Endothelial cell of umbilical vein (primary cell): ENCODE data around the gene FGF12. TPM values are rescaled to one million over a fixed set of nuclear protein-coding genes. Genes with fewer than 3 reads are reported as not detected.

ENCODE experiments used
- BruUV-seq: library from RNA; stranded (reverse); fragments of 400-500 nt; replicated peaks from 2 replicates; lab custom pipeline; 2021; lab: Mats Ljungman, UMichigan
- CTCF ChIA-PET: fragments of 300-600, 350-600 bp; sonication (Branson Sonifier 250); formaldehyde crosslinking; loops from one replicate; lab custom pipeline; 2021; ENCODE audit warnings: antibody characterized with exemption, inconsistent platforms; lab: Charles Lee
- POLR2A ChIA-PET: fragments of 300-600, 350-600 bp; sonication (Branson Sonifier 250); formaldehyde crosslinking; loops from one replicate; lab custom pipeline; 2021; ENCODE audit warnings: antibody characterized with exemption, inconsistent platforms; lab: Charles Lee
- DNase-seq: peaks from one replicate; pipeline ENCODE4 v3.0.0-alpha.2; 2011; ENCODE audit warnings: low read depth, low spot score
- FAIRE-seq: peaks from 2 replicates; lab custom pipeline; 2011; peaks lifted over from hg19 to GRCh38; lab: Jason Lieb, UNC
- H2AFZ ChIP-seq: 2 replicates; pipeline ENCODE4 v1.6.0; 2012; ENCODE audit warnings: low read depth, low read length, control low read depth, inconsistent platforms
- H3K27ac ChIP-seq: 2 replicates; pipeline ENCODE4 v1.5.1; 2011; ENCODE audit warnings: low read depth, mild to moderate bottlenecking, control low read depth, low read length, moderate library complexity; ENCODE audit not compliant: insufficient read depth
- H3K27me3 ChIP-seq, 2 experiments: 2 replicates each; pipeline versions ENCODE4 v1.6.0 to v1.6.1; 2011; ENCODE audit warnings: low read length in 2 of 2, mixed read lengths in 1 of 2; ENCODE audit not compliant: control insufficient read depth in 2 of 2, insufficient read depth in 2 of 2
- H3K36me3 ChIP-seq, 2 experiments: 2 replicates in 1 of 2; 3 replicates in 1 of 2; pipeline ENCODE4 v1.5.1; 2011; ENCODE audit warnings: low read length in 2 of 2, mild to moderate bottlenecking in 1 of 2, moderate library complexity in 1 of 2; ENCODE audit not compliant: control insufficient read depth in 2 of 2, insufficient read depth in 2 of 2; ENCODE audit errors: extremely low read depth in 1 of 2
- H3K4me1 ChIP-seq: 3 replicates; pipeline ENCODE4 v1.5.1; 2011; ENCODE audit warnings: mild to moderate bottlenecking, low read length; ENCODE audit not compliant: control insufficient read depth, insufficient read depth; ENCODE audit errors: extremely low read depth
- H3K4me2 ChIP-seq: 2 replicates; pipeline ENCODE4 v1.6.1; 2011; ENCODE audit warnings: low read length, control low read depth, mixed read lengths; ENCODE audit not compliant: insufficient read depth
- H3K4me3 ChIP-seq, 3 experiments: fragments of 200-600 bp in 1 of 3; sonication (generic), shearing (Covaris generic) in 1 of 3; replicated peaks in 1 of 3; 2 replicates each; pipeline ENCODE4 v1.5.1; 2011 to 2016; ENCODE audit warnings: control low read depth in 3 of 3, low read length in 3 of 3, mild to moderate bottlenecking in 2 of 3, inconsistent platforms in 1 of 3, low read depth in 1 of 3, moderate library complexity in 1 of 3; ENCODE audit not compliant: insufficient read depth in 1 of 3
- H3K79me2 ChIP-seq: 2 replicates; pipeline ENCODE4 v1.6.0; 2012; ENCODE audit warnings: low read length, inconsistent platforms; ENCODE audit not compliant: control insufficient read depth, insufficient read depth
- H3K9ac ChIP-seq: replicated peaks from 2 replicates; pipeline ENCODE3; 2011; ENCODE audit warnings: low read length, control low read depth; ENCODE audit not compliant: insufficient read depth; ENCODE audit errors: extremely low read depth
- H3K9me1 ChIP-seq: replicated peaks from 3 replicates; pipeline ENCODE4 v1.6.0; 2011; ENCODE audit warnings: mild to moderate bottlenecking, low read length; ENCODE audit not compliant: control insufficient read depth, insufficient read depth; ENCODE audit errors: extremely low read depth
- H3K9me3 ChIP-seq: replicated peaks from 2 replicates; pipeline ENCODE4 v1.5.1; 2012; ENCODE audit warnings: low read length, inconsistent platforms; ENCODE audit not compliant: control insufficient read depth, insufficient read depth
- H4K20me1 ChIP-seq: replicated peaks from 2 replicates; pipeline ENCODE3; 2011; ENCODE audit warnings: mild to moderate bottlenecking, low read length; ENCODE audit not compliant: control insufficient read depth, insufficient read depth; ENCODE audit errors: extremely low read depth
- FOS ChIP-seq: IDR thresholded peaks from 2 replicates; pipeline ENCODE4 v1.6.1; 2011; ENCODE audit warnings: mild to moderate bottlenecking, low read length, moderate library complexity, borderline replicate concordance; ENCODE audit not compliant: insufficient read depth
- GATA2 ChIP-seq: IDR thresholded peaks from 2 replicates; pipeline ENCODE4 v1.7.0; 2011; ENCODE audit warnings: low read depth, mild to moderate bottlenecking, moderate library complexity, mixed read lengths, low read length; ENCODE audit not compliant: insufficient read length, insufficient read depth
- JUN ChIP-seq: IDR thresholded peaks from 2 replicates; pipeline ENCODE4 v1.6.1; 2011; ENCODE audit warnings: borderline replicate concordance, low read depth; ENCODE audit not compliant: insufficient read length, insufficient read depth
- POLR2AphosphoS5 ChIP-seq: IDR thresholded peaks from 2 replicates; pipeline ENCODE4 v1.6.1; 2012; ENCODE audit warnings: low read depth, mild to moderate bottlenecking, control low read depth, low read length, moderate library complexity; ENCODE audit not compliant: insufficient read depth
- dilution Hi-C: fragments of 300-500 bp; cut with MboI; formaldehyde crosslinking; loops from one replicate; pipeline ENCODE4 v1.15.0; 2019; ENCODE audit warnings: low sequenced_read_pairs; ENCODE audit not compliant: extremely low pct_ligation_motif_present
- intact Hi-C: fragments of 100-400 bp; cut with micrococcal nuclease; formaldehyde crosslinking; loops from one replicate; pipeline ENCODE4 v1.10.0; 2022
- polyA plus RNA-seq, 4 experiments: library from polyadenylated mRNA; depleted of rRNA in 3 of 4; stranded (reverse) in 3 of 4; unstranded in 1 of 4; fragments of >200 nt; gene quantifications; 2 replicates each; pipeline versions ENCODE4 v1.2.1 to v1.2.3, GENCODE V29; 2011 to 2012; ENCODE audit warnings: missing spikeins in 1 of 4
- total RNA-seq: library from RNA; stranded (reverse); gene quantifications from 2 replicates; pipeline ENCODE4 v1.2.3, GENCODE V29; 2021
- TF ChIP-seq, protein P1 (sequence below), 2 donors: IDR thresholded peaks; 1 replicate in 1 of 2; 2 replicates in 1 of 2; pipeline ENCODE4 v1.5.1; 2011; ENCODE audit warnings: low read length in 2 of 2, mild to moderate bottlenecking in 2 of 2, moderate library complexity in 2 of 2, control low read depth in 1 of 2, inconsistent platforms in 1 of 2, low read depth in 1 of 2; ENCODE audit not compliant: insufficient read depth in 1 of 2; ENCODE audit errors: extremely low read depth in 1 of 2
- TF ChIP-seq, protein P2 (sequence below): IDR thresholded peaks from 2 replicates; pipeline ENCODE4 v1.6.1; 2011; ENCODE audit not compliant: insufficient read depth, insufficient read length

FGF12 gene
- total and polyA plus RNA-seq, 2 donors (not counting 3 experiments of a cell fraction or from before 2014, with no cell fraction given): 0.72 to 2.5 TPM

DNA sequence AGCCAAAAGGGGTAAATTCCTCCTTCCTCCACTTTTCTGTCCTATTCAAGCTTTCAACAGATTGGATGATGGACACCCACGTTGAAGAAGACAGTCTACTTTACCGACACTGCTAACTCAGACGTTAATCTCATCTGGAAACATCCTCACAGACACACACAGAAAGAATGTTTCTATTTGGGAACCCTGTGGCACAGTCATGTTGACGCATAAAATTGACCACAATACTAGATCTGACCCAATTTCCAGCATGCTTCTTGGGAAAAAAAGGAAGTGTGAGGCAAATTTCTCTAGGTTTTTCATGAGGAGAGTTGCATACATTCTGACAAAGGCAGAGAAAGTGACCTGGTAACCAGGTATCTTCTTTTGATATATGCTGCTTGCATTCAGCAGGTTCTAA lies 594.1 kb downstream of the FGF12 start:
- Histone ChIP-seq H3K27ac (no peak overlapping the region), H3K79me2 (no peaks in the 10 kb centered on the region), H3K9me1 (no peaks in the 10 kb centered on the region), H3K4me1 (no peaks in the 10 kb centered on the region), H3K4me2 (no peak overlapping the region), H2AFZ (no peak overlapping the region), H3K36me3 (no peaks in the 10 kb centered on the region), H3K27me3 (no peaks in the 10 kb centered on the region), H3K9me3 (no peaks in the 10 kb centered on the region), H3K9ac (no peak overlapping the region), H4K20me1 (no peaks in the 10 kb centered on the region), H3K4me3 (no peak overlapping the region)
- no TSS peak for BruUV-seq
- dilution Hi-C loops (no loop called here), intact Hi-C loops (no loop called here)
- ChIA-PET CTCF (interaction anchor here (1.2 to 4.5 kb wide), 4 partner anchors 10 to 310 kb away, joined by 3 to 64 read pairs (median 30); no protein-coding TSS in a partner anchor), POLR2A (no interaction called here)
- TF ChIP-seq, protein P1, sequence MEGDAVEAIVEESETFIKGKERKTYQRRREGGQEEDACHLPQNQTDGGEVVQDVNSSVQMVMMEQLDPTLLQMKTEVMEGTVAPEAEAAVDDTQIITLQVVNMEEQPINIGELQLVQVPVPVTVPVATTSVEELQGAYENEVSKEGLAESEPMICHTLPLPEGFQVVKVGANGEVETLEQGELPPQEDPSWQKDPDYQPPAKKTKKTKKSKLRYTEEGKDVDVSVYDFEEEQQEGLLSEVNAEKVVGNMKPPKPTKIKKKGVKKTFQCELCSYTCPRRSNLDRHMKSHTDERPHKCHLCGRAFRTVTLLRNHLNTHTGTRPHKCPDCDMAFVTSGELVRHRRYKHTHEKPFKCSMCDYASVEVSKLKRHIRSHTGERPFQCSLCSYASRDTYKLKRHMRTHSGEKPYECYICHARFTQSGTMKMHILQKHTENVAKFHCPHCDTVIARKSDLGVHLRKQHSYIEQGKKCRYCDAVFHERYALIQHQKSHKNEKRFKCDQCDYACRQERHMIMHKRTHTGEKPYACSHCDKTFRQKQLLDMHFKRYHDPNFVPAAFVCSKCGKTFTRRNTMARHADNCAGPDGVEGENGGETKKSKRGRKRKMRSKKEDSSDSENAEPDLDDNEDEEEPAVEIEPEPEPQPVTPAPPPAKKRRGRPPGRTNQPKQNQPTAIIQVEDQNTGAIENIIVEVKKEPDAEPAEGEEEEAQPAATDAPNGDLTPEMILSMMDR (IDR thresholded peaks at IDR 0.05; ENCODE audit: extremely low read depth in 1 of 2, insufficient read depth in 1 of 2, low read depth in 1 of 2, low read length in 2 of 2): no peak
- no peak for TF ChIP-seq GATA2
- DNase-seq: no peak
- no peak for FAIRE-seq

DNA sequence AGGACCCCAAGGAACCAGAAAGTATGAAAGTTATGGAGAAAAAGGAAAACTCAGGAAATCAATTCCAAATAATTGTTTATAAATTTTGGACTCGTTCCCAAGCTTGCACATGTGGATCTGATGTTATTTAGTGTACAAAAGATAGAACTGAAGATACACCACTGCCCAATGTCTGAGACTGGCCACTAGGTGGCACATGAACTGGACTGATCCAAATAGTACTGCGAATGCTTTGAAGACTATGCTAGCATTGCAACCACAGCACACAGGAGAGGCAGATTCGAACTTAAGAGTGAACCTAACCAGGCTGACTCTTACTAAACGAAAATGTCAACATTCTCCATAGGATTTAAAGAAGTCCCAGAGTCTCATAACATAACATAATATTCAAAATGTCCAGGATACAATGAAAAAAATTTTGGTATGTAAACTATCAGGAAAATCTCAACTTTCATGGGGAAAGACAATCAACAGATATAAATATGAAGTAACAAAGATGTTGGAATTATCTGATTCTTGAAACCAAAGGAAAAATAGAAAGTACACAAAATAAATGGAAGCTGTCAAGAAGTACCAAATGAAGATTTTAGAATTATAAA lies 596.7 kb downstream of the FGF12 start:
- Histone ChIP-seq H3K79me2 (no peaks in the 10 kb centered on the region), H3K9ac (no peak overlapping the region), H3K27me3 (no peaks in the 10 kb centered on the region), H3K9me3 (no peaks in the 10 kb centered on the region), H3K9me1 (no peaks in the 10 kb centered on the region), H3K36me3 (no peaks in the 10 kb centered on the region), H3K4me1 (no peaks in the 10 kb centered on the region), H3K4me2 (no peak overlapping the region), H3K27ac (no peak overlapping the region), H3K4me3 (no peak overlapping the region), H4K20me1 (no peaks in the 10 kb centered on the region), H2AFZ (no peak overlapping the region)
- BruUV-seq: no TSS peak
- DNase-seq (peak; percentile 61), FAIRE-seq (peak; percentile 87)
- dilution Hi-C loops: no loop called here
- intact Hi-C loops: loop anchor here (1.0 to 2.0 kb wide), 4 partner anchors 56 to 314 kb away; no protein-coding TSS in a partner anchor
- TF ChIP-seq GATA2: no peak
- TF ChIP-seq, protein P1 (IDR thresholded peaks at IDR 0.05; ENCODE audit: extremely low read depth in 1 of 2, insufficient read depth in 1 of 2, low read depth in 1 of 2, low read length in 2 of 2): peak; percentile 72 to 78
- no peak for TF ChIP-seq POLR2AphosphoS5
- TF ChIP-seq JUN: no peak
- TF ChIP-seq, protein P2, sequence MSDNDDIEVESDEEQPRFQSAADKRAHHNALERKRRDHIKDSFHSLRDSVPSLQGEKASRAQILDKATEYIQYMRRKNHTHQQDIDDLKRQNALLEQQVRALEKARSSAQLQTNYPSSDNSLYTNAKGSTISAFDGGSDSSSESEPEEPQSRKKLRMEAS: no peak
- TF ChIP-seq FOS: no peak
- ChIA-PET CTCF (interaction anchor here (0.6 to 4.5 kb wide), 8 partner anchors 9 to 313 kb away, joined by 3 to 64 read pairs (median 6); no protein-coding TSS in a partner anchor), POLR2A (no interaction called here)
